ENCODE measurements around the gene ASB1. TPM values are rescaled to one million over a fixed set of nuclear protein-coding genes. Genes with fewer than 3 reads are reported as not detected.

Gene ASB1
- total RNA-seq, 1 experiment from 2014 or later, result 46.0 TPM

- no peaks in the 10 kb centered on the region for H3K79me1 ChIP-seq (ENCODE audit: insufficient read depth, low read depth, low read length, poor library complexity, severe bottlenecking)
- no peaks in the 10 kb centered on the region for H3K36me3 Mint-ChIP-seq (ENCODE audit: insufficient read depth in 1 of 3, low read depth in 3 of 3)
- no peak overlapping the region for H3K4ac ChIP-seq (ENCODE audit: low read depth, low read length)
- no peak overlapping the region for H2BK5ac ChIP-seq (ENCODE audit: insufficient read length, low read length)
- no peaks in the 10 kb centered on the region for H3K23me2 ChIP-seq (ENCODE audit: insufficient read length, low read depth, low read length, poor library complexity, severe bottlenecking)
- H3K27ac ChIP-seq (ENCODE audit: insufficient read length, low read depth, low read length), result no peak overlapping the region
- no peak overlapping the region for H3K9ac ChIP-seq (ENCODE audit: extremely low read depth, insufficient read length, low read length)
- no peak overlapping the region for H4K91ac ChIP-seq (ENCODE audit: insufficient read length, low read depth, low read length)
- no peak overlapping the region for H2BK12ac ChIP-seq (ENCODE audit: insufficient read length, low read depth, low read length)
- no CpG with 5 or more reads among the region's 10 CpGs for WGBS (ENCODE audit: extremely low coverage, insufficient read length, low lambda C conversion rate)
- H3K14ac ChIP-seq (ENCODE audit: insufficient read depth, low read length), result no peak overlapping the region
- no peaks in the 10 kb centered on the region for H3K4me1 ChIP-seq (ENCODE audit: insufficient read depth, low read length)
- no peak overlapping the region for H3K4me3 Mint-ChIP-seq
- no peak overlapping the region for H3K56ac ChIP-seq (ENCODE audit: insufficient read length, low read depth, low read length)
- no peak overlapping the region for H2BK120ac ChIP-seq (ENCODE audit: low read depth, low read length, poor library complexity, severe bottlenecking)
- no peak overlapping the region for H2BK15ac ChIP-seq (ENCODE audit: low read depth, low read length)
- no peak overlapping the region for H4K8ac ChIP-seq (replicated peaks; ENCODE audit: insufficient read length, low read depth, low read length)
- no peak overlapping the region for H2AFZ ChIP-seq (ENCODE audit: low read length)
- peaks cover 11% of the 10 kb centered on the region for H3K9me3 ChIP-seq (ENCODE audit: control insufficient read depth, low read depth, low read length)
- H3K27me3 ChIP-seq (ENCODE audit: insufficient read depth, low read length), result no peaks in the 10 kb centered on the region
- H3K4me1 Mint-ChIP-seq, result peaks cover 10 to 12% of the 10 kb centered on the region in 2 experiments
- TF ChIP-seq CTCF (conservative IDR thresholded peaks at IDR 0.05), result no peak
- no peaks in the 10 kb centered on the region for H3K79me2 ChIP-seq (ENCODE audit: insufficient read depth, low read length)
- H4K20me1 ChIP-seq (ENCODE audit: control insufficient read depth, insufficient read depth, insufficient read length), result no peaks in the 10 kb centered on the region
- peaks cover 4% of the 10 kb centered on the region; the same call in 1 of the 2 replicates for H3K27me3 Mint-ChIP-seq (ENCODE audit: low read depth)
- H2BK20ac ChIP-seq (ENCODE audit: low read depth, low read length, poor library complexity, severe bottlenecking), result no peak overlapping the region
- H3K4me2 ChIP-seq (ENCODE audit: insufficient read depth, insufficient read length, low read length), result no peak overlapping the region
- no peak overlapping the region for H3K23ac ChIP-seq (ENCODE audit: insufficient read length, low read depth, low read length)
- H2AK5ac ChIP-seq (ENCODE audit: insufficient read length, low read length), result no peak overlapping the region
- H3T11ph ChIP-seq (ENCODE audit: low read length), result no peak overlapping the region
- H3K27ac Mint-ChIP-seq, result no peak overlapping the region
- H3K18ac ChIP-seq (ENCODE audit: insufficient read length, low read depth, low read length), result no peak overlapping the region
- no peak overlapping the region for H4K5ac ChIP-seq (ENCODE audit: insufficient read length, low read depth, low read length)
- H3K9me3 Mint-ChIP-seq, result no peaks in the 10 kb centered on the region
- DNase-seq, result peak; percentile 17
These were observed 61.7 kb downstream of the ASB1 start for GRCh38 chr2:238488347-238488826.
